Measurements from ENCODE around the gene OMD.
"Not testable (repeated sequence)": the region's sequence is repeated elsewhere in the genome, so short reads cannot be mapped to it uniquely, and the experiment has no call there.

The OMD gene

GRCh38 chr9:92411157-92411556, 13.1 kb downstream of the OMD start:
- not testable (repeated sequence) for DNase-seq

- no peak for DNase-seq
Observed at GRCh38 chr9:92408747-92409478, 15.4 kb downstream of the OMD start.

- DNase-seq = no peak
Observed at GRCh38 chr9:92407818-92408217, 16.5 kb downstream of the OMD start.

GRCh38 chr9:92406477-92406876, 17.8 kb downstream of the OMD start:
- peak; percentile 81 for DNase-seq

GRCh38 chr9:92405818-92406217, 18.5 kb downstream of the OMD start:
- no peak for DNase-seq

GRCh38 chr9:92404042-92404836, 20.0 kb downstream of the OMD start, which contains the start of gene OGN:
Gene OGN (minus strand): TSS chr9:92404578. CDS start chr9:92403407, 1,171 bp downstream.
- DNase-seq = no peak

GRCh38 chr9:92402826-92403745, 21.2 kb downstream of the OMD start:
- DNase-seq = no peak

GRCh38 chr9:92402360-92402759, 21.9 kb downstream of the OMD start:
- no peak for DNase-seq

GRCh38 chr9:92397853-92398252, 26.4 kb downstream of the OMD start:
- no peak for DNase-seq

- no peak for DNase-seq
Observed at GRCh38 chr9:92395617-92396016, 28.7 kb downstream of the OMD start.

GRCh38 chr9:92393686-92394085, 30.6 kb downstream of the OMD start:
- DNase-seq = no peak

- DNase-seq = no peak
Observed at GRCh38 chr9:92392690-92393089, 31.6 kb downstream of the OMD start.

- no peak for DNase-seq
Observed at GRCh38 chr9:92385953-92386352, 38.3 kb downstream of the OMD start.

GRCh38 chr9:92385477-92385876, 38.8 kb downstream of the OMD start:
- DNase-seq = no peak

- no peak for DNase-seq
Observed at GRCh38 chr9:92385001-92385400, 39.3 kb downstream of the OMD start.

GRCh38 chr9:92384375-92384774, 39.9 kb downstream of the OMD start:
- no peak for DNase-seq

- no peak for DNase-seq
Observed at GRCh38 chr9:92381775-92382174, 42.5 kb downstream of the OMD start.

GRCh38 chr9:92380603-92381002, 43.7 kb downstream of the OMD start:
- no peak for DNase-seq

- DNase-seq = no peak
Observed at GRCh38 chr9:92378865-92379560, 45.3 kb downstream of the OMD start.

- peak; percentile 35 for DNase-seq
Observed at GRCh38 chr9:92377876-92378275, 46.4 kb downstream of the OMD start.

- no peak for DNase-seq
Observed at GRCh38 chr9:92373167-92373566, 51.1 kb downstream of the OMD start.

- DNase-seq = no peak
Observed at GRCh38 chr9:92369075-92369474, 55.2 kb downstream of the OMD start.
